GM12872 (cell line): ENCODE measurements around the gene FARP2.

Experiments
- CTCF ChIP-seq: IDR thresholded peaks from 3 replicates; pipeline ENCODE4 v1.5.1; 2011; ENCODE audit warnings: low read depth, mild to moderate bottlenecking, low read length, moderate library complexity; ENCODE audit not compliant: insufficient read depth

FARP2 gene

GRCh38 chr2:241317391-241317790 lies 38.7 kb upstream of the FARP2 start:
- no peak for TF ChIP-seq CTCF

GRCh38 chr2:241320394-241320793 lies 35.7 kb upstream of the FARP2 start:
- no peak for TF ChIP-seq CTCF

GRCh38 chr2:241321033-241321432 lies 35.1 kb upstream of the FARP2 start:
- no peak for TF ChIP-seq CTCF

- no peak for TF ChIP-seq CTCF
These were observed 34.2 kb upstream of the FARP2 start for GRCh38 chr2:241321886-241322285.

GRCh38 chr2:241323778-241324177 lies 32.3 kb upstream of the FARP2 start:
- TF ChIP-seq CTCF = no peak

GRCh38 chr2:241324775-241325174 lies 31.3 kb upstream of the FARP2 start:
- TF ChIP-seq CTCF = no peak

- TF ChIP-seq CTCF = no peak
These were observed 30.8 kb upstream of the FARP2 start for GRCh38 chr2:241325257-241325656.
